ENCODE results near the gene ZCCHC7. TPM values are rescaled to one million over a fixed set of nuclear protein-coding genes. Genes with fewer than 3 reads are reported as not detected.

The ZCCHC7 gene
- total and polyA plus RNA-seq, 9 of the 15 experiments (the other 6 are each of a cell fraction or from before 2014, with no cell fraction given) = 34.1 to 68.9 (median 48.8) TPM

DNA sequence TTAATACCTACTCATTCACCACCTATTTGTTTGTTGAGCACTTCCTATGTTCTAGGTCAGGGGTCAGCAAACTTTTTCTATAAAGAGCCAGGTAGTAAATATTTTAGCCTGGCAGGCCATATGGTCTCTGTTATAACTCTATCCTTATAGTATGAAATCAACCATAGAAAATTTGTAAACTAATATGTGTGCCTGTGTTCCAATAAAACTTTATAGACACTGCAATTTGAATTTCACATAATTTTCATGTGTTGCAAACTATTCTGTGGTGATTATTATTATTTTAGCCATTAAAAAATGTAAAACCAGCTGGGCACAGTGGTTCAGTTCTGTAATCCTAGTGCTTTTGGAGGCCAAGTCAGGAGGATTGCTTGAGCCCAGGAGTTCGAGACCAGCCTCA, 223.3 kb downstream of the ZCCHC7 start:
- TF ChIP-seq, protein P1, sequence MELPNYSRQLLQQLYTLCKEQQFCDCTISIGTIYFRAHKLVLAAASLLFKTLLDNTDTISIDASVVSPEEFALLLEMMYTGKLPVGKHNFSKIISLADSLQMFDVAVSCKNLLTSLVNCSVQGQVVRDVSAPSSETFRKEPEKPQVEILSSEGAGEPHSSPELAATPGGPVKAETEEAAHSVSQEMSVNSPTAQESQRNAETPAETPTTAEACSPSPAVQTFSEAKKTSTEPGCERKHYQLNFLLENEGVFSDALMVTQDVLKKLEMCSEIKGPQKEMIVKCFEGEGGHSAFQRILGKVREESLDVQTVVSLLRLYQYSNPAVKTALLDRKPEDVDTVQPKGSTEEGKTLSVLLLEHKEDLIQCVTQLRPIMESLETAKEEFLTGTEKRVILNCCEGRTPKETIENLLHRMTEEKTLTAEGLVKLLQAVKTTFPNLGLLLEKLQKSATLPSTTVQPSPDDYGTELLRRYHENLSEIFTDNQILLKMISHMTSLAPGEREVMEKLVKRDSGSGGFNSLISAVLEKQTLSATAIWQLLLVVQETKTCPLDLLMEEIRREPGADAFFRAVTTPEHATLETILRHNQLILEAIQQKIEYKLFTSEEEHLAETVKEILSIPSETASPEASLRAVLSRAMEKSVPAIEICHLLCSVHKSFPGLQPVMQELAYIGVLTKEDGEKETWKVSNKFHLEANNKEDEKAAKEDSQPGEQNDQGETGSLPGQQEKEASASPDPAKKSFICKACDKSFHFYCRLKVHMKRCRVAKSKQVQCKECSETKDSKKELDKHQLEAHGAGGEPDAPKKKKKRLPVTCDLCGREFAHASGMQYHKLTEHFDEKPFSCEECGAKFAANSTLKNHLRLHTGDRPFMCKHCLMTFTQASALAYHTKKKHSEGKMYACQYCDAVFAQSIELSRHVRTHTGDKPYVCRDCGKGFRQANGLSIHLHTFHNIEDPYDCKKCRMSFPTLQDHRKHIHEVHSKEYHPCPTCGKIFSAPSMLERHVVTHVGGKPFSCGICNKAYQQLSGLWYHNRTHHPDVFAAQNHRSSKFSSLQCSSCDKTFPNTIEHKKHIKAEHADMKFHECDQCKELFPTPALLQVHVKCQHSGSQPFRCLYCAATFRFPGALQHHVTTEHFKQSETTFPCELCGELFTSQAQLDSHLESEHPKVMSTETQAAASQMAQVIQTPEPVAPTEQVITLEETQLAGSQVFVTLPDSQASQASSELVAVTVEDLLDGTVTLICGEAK (IDR thresholded peaks at IDR 0.05) = peak; percentile 90
- TF ChIP-seq, protein P1 (CRISPR knock-in tag; IDR thresholded peaks at IDR 0.05) = peak; percentile 84
- TF ChIP-seq, protein P2, sequence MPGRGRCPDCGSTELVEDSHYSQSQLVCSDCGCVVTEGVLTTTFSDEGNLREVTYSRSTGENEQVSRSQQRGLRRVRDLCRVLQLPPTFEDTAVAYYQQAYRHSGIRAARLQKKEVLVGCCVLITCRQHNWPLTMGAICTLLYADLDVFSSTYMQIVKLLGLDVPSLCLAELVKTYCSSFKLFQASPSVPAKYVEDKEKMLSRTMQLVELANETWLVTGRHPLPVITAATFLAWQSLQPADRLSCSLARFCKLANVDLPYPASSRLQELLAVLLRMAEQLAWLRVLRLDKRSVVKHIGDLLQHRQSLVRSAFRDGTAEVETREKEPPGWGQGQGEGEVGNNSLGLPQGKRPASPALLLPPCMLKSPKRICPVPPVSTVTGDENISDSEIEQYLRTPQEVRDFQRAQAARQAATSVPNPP (IDR thresholded peaks at IDR 0.05; ENCODE audit: borderline replicate concordance, insufficient read depth, insufficient read length) = no peak
- TF ChIP-seq ZKSCAN3 (CRISPR knock-in tag; IDR thresholded peaks at IDR 0.05) = no peak
- Histone ChIP-seq H3K4me3 (no peak overlapping the region), H3K36me3 (ENCODE audit: control insufficient read depth, insufficient read depth, low read length) (peaks cover 3% of the 10 kb centered on the region; the same call in 1 of the 3 replicates), H3K4me2 (ENCODE audit: insufficient read depth, low read length) (no peak overlapping the region), H3K9me3 (replicated peaks; ENCODE audit: control insufficient read depth, insufficient read depth, low read depth, low read length) (no peaks in the 10 kb centered on the region), H3K9me1 (ENCODE audit: control insufficient read depth, insufficient read depth, low read length) (no peaks in the 10 kb centered on the region), H4K20me1 (replicated peaks; ENCODE audit: control insufficient read depth, insufficient read depth, low read length) (no peaks in the 10 kb centered on the region), H3K79me2 (ENCODE audit: control insufficient read depth, insufficient read depth, low read length) (peaks cover 5% of the 10 kb centered on the region; the same call in 2 of the 3 replicates), H2AFZ (ENCODE audit: low read depth, low read length) (no peak overlapping the region), H3K27ac (ENCODE audit: extremely low read depth, low read depth, low read length) (no peak overlapping the region), H3K27me3 (ENCODE audit: control insufficient read depth in 2 of 2, insufficient read depth in 2 of 2, low read length in 2 of 2) (no peaks in the 10 kb centered on the region), H3K4me1 (replicated peaks in 1 of 2; ENCODE audit: control insufficient read depth in 2 of 2, insufficient read depth in 2 of 2, low read length in 2 of 2) (peaks cover 0 to under 1% of the 10 kb centered on the region in 2 experiments; a peak in 2 of 5 replicates), H3K9ac (ENCODE audit: insufficient read depth in 1 of 2, low read depth in 2 of 2, low read length in 2 of 2) (no peak overlapping the region)
- no TSS peak for BruUV-seq (replicated peaks)
- DNase-seq (ENCODE audit: extremely low read depth in 1 of 4, low spot score in 3 of 4) (no peak), ATAC-seq (no peak), FAIRE-seq (no peak)
- in situ Hi-C loops (cut with MboI) (no loop called here), intact Hi-C loops (cut with micrococcal nuclease) (no loop called here)
- ChIA-PET CTCF (ENCODE audit: low intra/inter-chr PET ratio) (no interaction called here), POLR2A (no interaction called here)
- WGBS (ENCODE audit: insufficient coverage, low coverage, missing lambda C conversion rate) = 88% methylated on average over 1 of the region's 1 CpG
